NCI-H1694 (cell line): ENCODE data around the gene BICDL2.

Experiments used
- DNase-seq: peaks from one replicate; lab custom pipeline; 2025; lab: John Stamatoyannopoulos, UW

The BICDL2 gene

DNA sequence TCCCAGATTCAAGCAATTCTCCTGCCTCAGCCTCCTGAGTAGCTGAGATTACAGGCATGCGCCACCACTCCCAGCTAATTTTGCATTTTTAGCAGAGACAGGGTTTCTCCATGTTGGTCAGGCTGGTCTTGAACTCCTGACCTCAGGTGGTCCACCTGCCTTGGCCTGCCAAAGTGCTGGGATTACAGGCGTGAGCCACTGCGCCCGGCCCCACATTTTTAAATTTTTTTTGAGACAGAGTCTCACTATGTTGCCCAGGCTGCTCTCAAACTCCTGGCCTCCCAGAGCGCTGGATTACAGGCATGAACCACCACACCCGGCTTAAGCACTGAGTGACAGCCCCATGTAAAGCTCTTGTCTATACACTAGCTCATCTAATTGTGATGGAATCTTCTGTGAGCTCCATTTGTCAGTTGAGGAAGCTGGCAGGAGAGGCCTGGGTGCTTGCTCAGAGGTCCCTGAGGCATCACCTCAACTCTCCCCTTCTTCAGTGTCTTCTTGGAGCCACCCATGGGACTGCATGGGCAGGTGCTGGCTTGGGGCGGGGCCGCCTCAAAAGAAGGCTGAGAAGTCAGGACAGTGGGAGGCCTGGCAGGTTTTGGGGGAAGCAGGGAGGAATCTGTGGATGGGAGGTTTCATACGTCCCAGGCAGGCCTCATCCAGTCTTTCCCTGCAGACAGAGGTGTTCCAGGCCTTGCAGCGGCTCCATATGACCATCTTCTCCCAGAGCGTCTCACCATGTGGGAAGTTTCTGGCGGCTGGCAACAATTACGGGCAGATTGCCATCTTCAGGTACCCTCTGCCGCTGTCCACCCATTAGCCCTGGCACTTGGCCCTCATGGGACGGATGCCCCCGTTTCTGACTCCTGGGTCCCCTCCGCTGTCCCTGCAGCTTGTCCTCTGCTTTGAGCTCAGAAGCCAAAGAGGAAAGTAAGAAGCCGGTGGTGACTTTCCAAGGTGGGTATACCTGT, 11.4 kb downstream of the BICDL2 start:
- DNase-seq, result no peak

DNA sequence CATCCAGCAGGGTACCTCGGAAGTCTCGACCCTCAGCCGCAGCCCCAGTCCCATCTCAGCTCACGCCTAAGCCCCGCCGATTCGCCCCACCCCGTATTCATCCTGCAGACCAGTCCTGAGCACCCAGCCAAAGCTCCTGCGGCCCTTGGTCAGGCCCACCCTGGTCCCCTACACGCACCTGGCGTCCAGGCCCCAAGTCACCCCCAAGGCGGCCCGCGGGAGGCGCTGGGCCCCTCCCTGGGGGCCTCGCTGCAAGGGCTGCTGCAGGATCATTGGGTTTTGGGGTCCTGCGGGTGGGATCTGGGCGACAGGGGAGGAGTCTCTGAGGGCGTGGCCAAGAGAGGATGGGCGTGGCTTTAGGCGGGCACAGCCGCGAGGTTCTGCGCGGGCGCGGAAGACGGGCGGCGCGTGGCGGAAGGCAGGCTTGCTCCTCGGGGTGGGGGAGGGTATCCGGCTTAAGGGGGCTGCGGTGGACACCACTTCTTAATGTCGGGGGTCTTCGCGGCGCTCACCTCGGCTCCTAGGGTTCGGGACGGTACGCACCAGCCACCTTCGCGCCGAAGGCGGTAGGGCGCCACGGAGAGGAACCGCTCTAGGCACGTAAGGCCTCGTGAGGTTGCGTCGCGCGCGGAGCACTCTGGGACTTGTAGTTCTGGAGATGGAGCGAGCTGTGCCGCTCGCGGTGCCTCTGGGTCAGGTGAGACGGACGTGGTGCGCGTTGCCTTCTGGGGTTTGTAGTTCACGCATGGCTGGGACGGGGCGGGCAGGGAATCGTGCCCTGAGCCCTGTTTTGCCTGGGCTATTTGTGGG, 12.9 kb downstream of the BICDL2 start, which contains the start of the genes HCFC1R1 and THOC6:
TSS of gene HCFC1R1 (minus strand) at position 274 of the 810 bp plus-strand sequence. CDS start at position 273, 1 bp downstream.
TSS of gene THOC6 (plus strand) at position 367 of the 810 bp plus-strand sequence. CDS start at position 659, 292 bp downstream.
- peak; percentile 89 for DNase-seq

DNA sequence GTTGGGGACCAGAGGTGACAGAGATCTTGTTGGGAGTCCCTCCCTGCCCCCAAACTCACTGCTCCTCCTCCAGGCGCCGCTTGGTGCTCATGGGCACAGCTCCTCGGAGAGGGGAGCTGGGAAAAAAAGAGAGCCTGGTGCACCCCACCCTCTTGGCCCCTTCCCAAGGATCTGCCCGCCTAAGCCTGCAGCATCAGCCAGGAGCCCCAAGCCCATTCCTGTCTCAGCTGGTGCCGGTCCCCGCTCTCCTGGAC, 13.4 kb downstream of the BICDL2 start:
- DNase-seq, result peak; percentile 31

DNA sequence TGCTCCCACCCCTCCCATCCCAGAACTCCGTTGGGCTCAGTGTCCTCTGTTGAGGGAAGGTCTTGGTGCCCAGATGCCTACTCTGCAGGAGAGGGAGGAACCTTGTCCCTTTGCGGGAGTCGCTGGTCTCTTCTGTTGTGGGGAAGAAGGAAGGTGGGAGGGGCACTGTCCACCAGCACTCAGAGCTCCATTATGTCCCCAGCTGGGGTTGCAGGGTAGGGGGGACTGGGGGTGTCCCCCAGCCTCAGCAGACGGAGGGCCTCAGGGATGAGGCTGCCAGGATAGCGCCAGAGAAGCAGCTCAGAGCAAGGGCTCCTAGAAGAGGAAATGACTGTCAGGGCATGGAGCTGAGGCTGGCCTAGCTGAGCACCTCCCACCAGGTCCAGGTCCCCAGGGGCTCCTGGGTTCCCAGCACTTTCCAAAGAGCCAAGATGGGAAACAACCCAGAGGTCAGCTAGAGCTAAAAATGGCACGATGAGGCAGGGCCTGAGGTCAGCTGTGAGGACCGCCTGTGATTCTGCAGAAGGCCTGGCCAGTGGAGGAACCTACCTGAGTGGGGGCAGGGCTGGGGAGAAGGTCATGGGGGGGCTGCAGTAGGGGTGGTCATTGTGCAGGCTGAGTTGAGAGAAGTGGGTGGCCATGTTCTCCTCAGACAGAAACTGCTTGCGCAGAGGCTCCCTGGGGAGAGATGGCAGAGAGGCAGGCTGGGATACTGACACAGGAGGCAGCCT, 13.9 kb downstream of the BICDL2 start:
- no peak for DNase-seq

DNA sequence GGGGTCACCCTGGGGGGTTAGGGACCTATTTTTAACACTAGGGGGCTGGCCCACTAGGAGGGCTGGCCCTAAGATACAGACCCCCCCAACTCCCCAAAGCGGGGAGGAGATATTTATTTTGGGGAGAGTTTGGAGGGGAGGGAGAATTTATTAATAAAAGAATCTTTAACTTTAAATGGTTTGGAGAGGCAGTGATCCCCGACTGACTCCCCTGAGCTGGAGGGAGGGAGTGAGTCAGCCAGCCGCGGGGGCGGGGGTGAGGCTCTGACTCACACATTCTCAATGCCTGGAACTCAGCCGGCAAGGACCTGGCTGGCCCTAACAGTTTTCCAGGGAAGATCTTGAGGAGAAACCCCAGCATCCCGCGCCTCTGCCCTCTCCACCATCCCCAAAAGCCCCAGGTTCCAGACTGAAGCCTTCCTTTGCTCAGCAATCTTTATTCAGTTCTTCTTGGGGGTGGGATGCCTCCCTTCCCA, 14.5 kb downstream of the BICDL2 start:
- no peak for DNase-seq

DNA sequence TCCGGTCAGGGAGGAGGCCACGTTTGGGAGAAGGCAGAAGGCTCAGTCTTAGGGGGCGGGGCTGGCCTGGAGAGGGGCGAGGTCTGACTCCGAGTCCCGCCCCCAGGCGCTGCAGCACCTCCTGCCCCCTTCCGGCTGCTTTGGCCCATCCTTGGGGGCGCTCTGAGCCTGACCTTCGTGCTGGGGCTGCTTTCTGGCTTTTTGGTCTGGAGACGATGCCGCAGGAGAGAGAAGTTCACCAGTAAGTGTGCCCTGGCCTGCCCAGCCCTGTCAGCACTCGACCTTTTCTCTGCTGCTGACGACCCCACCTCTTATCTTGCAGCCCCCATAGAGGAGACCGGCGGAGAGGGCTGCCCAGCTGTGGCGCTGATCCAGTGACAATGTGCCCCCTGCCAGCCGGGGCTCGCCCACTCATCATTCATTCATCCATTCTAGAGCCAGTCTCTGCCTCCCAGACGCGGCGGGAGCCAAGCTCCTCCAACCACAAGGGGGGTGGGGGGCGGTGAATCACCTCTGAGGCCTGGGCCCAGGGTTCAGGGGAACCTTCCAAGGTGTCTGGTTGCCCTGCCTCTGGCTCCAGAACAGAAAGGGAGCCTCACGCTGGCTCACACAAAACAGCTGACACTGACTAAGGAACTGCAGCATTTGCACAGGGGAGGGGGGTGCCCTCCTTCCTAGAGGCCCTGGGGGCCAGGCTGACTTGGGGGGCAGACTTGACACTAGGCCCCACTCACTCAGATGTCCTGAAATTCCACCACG, 15.1 kb downstream of the BICDL2 start:
- peak; percentile 37 for DNase-seq

DNA sequence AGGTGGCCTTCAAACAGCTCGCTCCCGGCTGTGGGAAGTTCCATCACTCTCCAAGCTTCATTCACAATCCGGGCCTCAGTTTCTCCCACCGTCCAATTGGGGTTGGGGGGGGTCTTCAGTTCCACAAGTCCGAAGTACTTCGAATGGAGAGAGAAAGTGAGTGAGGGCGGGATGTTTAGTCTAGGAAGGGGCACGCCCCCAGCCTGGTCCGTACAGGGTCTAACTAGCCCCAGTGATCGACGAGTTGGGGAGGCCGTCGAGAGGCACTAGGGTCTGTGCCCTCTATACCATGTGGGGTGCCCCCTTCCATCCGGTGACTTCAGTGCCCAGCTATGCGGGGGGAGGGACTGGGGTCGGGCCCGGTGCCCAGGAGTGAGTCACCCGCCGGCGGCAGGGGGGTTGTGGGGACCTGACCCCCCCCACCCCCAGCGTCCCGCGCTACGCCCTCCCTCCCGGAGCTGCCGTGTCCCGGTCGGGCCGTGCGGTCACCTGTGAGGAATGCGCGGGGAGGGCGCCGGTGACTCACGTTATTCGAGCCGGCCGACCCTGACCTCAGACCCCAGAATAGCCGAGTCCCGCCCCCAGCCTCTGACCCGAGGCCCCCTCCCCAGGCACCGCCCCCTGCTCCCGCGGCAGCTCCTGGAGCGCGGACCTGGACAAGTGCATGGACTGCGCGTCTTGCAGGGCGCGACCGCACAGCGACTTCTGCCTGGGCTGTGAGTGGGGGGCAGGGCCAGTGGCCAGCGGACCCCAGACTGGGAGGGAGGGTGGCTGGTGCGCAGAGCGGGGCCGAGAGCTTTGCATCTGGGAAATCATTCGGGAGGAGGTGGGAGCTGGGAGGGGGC, 15.9 kb downstream of the BICDL2 start:
- DNase-seq, result no peak

DNA sequence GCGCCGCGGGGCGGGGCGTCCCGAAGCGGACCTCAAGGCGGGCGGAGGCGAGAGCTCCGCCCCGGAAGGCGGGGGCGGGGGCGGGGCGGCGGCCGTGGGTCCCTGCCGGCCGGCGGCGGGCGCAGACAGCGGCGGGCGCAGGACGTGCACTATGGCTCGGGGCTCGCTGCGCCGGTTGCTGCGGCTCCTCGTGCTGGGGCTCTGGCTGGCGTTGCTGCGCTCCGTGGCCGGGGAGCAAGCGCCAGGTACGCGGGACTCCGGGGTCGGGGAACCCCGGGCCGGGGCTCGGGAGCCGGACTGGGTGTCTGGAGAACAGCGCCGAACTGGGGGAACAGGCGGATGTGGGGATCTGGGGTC, 16.5 kb downstream of the BICDL2 start, which contains the start of gene TNFRSF12A:
TSS of gene TNFRSF12A (plus strand) at position 122 of the 357 bp plus-strand sequence. CDS start at position 152, 30 bp downstream.
- DNase-seq, result no peak

DNA sequence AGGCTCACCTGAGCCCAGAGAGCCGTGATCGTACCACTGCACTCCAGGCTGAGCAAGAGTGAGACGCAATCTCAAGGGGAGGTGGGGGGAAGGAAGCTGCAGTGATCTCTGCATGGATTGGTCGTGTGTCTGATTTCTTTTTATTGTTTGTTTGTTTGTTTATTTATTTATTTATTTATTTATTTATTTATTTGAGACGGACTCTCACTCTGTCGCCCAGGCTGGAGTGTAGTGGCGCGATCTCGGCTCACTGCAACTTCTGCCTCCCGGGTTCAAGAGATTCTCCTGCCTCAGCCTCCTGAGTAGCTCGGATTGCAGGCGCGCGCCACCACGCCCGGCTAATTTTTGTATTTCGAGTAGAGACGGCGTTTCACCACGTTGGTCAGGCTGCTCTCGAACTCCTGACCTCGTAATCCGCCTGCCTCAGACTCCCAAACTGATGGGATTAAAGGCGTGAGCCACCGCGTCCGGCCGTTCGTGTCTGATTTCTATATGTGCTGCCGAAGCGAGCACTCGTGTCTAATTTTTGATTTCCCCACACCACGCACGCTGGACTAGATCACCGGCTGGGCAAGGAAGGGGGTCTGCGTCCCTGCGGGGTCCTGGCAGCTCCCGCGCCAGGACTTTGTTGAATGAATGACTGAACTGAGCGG, 17.0 kb downstream of the BICDL2 start:
- no peak for DNase-seq

DNA sequence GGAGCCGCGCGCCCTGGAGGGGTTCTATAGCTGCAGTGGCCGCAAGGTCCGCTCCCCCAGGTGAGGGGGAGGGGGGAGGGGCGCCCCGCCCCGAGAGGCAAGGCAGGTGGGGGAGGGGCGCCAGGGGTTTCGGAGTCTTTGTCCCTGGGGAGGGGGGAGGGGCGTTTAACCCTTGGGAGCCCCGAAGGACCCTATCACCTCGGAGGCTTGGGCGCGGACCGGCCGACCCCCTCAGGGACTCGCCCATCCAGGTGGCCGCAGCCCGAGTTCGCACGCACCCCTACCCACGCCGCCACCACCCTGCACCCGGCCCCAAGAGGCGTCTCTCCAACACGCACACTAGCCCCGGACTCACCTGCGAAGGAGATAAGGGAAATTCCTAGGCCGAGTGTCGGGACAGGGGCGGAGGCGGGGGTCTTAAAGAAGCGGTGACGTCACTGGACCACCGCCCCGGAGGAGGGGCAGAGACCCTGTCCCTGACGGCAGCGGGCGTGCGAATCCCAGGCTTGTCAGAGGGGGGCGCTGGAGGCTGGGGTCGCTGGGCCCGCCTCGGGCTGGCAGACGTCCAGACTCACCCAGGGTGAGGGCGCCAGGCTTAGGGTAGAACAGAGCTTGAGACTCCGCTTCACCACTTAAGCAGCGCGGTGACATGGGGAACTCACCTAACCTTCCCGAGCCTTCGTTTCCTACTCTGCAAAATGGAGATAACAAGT, 18.8 kb downstream of the BICDL2 start, which contains the start of gene CLDN6:
TSS of gene CLDN6 (minus strand) at position 390 of the 713 bp plus-strand sequence. CDS start 2,162 bp downstream, outside the sequence.
- peak; percentile 61 for DNase-seq

DNA sequence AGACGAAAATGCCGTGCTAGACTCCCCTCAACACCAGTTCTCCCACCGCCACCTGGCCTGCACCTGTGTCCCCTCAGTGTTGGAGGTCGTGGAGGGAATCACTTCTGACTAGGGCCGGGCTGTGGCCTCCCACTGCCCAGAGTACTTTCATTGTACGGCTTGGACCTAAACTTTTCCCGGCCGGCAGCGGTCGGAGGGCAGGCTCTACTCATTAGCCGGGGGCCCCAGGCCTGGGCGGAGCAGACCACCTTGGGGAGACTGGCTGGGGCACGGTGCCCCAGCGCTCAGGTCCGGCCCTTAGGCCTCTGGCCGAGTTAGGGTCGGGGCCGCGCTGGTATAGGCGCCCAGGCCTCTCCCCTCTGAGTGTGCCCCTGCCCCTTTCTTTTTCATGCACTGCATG, 19.4 kb downstream of the BICDL2 start:
- no peak for DNase-seq

DNA sequence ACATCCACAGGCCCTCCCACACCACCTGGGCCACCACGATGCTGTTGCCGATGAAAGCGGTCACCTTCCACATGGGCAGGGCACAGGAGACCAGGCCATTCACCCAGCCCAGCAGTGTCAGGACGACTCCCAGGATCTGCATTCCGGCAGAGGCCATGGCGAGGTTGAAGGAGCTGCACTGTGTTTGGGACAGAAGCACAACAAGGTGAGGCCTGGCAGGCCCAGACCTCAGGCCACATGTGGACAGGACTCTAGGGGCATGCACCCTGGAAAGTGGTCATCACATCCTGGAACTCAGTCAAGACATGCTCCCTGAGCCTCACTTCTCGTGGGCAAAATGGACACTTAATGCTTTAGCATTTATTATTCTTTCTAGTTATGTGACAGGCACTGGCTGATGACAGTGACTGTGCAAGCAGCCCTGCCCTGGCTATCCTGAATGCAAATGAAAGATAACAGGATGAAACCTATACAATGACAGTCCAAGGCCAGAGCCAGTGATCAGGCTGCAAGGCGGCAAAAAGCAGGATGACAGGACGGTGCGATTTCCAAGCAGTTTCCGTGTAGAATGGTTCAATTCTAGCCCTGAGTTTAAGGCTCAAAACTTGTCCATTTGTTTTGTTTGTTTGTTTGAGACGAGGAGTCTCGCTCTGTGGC, 20.8 kb downstream of the BICDL2 start:
- DNase-seq, result no peak

DNA sequence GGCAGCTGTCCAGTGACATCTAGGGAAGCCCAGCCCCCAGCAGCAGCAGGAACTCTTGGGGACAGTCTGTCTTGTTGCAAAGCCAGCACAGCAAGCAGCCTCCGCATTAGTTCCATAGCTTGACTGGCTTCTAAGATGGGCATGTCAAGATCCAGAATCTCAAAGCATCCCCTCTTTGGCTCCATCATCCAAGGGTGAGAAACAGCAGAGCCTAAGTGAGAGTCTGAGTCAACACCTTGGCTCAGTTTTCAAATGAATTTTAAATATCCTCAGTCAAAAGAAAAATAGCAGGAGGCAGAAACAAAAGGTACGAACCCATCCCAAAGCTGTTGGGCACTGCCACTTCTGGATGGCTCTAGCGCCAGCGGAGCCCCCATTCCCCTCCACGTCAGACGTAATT, 21.8 kb downstream of the BICDL2 start:
- DNase-seq, result no peak

DNA sequence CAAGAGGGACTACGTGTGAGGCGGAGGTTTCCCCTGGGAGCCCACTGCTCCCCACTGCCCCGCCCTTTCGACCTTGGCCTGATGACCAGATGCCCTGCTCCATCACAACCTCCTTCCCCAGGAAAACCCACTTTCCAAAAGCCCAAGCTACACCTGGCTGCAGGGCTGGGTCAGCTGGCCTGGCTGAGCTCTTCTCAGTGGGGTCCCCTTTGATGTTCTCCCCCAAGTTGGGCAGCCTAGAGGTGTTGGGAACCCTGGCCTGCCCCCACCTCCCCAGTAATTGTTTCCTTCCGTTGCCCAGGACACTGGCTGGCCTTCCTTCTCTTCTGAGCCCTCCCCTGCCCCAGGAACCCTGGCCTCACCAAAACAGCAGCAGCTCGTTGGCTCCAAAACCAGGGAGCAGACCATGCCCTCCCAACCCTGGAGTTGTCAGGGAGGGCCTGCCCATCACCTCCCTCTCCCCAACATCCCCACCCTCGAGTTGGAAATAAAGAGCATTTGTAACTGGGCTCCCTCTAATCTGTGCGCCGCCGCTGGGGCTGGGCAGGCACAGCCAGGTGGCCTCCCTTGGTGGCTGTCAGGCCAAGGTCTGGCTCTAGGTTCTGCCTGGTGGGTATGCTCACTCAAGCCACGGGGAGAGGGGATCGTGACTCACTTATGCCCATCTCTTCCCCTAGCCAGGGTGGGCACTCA, 22.6 kb downstream of the BICDL2 start:
- no peak for DNase-seq

DNA sequence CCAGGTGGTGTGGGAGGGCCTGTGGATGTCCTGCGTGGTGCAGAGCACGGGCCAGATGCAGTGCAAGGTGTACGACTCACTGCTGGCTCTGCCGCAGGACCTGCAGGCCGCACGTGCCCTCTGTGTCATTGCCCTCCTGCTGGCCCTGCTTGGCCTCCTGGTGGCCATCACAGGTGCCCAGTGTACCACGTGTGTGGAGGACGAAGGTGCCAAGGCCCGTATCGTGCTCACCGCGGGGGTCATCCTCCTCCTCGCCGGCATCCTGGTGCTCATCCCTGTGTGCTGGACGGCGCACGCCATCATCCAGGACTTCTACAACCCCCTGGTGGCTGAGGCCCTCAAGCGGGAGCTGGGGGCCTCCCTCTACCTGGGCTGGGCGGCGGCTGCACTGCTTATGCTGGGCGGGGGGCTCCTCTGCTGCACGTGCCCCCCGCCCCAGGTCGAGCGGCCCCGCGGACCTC, 23.2 kb downstream of the BICDL2 start:
- no peak for DNase-seq

DNA sequence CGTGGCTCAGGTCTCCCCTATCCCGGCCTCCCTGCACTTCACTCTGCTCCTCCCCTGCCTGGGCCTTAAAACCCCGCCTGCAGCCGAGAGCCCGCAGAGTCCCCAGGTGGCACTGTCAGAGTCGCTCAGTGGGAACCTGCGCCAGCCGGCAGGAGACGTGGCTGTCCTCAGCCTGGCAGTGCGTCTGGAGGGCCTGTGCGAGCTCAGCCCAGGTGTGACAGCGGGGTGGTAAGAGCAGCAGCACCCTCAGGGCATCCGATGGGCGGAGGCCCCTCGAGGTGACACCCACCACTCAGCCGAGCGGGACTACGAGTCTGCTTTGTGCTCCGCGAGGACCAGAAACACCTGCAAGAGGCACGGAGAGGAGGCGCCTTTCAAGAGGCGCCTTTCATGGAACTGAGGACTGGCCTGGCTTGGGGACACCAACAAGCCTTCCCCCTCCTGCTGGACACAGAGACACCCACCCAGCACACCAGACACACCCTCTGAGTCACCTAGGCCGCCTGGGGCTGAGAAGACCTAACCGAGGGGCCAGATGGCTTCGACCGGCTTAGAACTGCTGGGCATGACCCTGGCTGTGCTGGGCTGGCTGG, 23.8 kb downstream of the BICDL2 start, which contains the start of gene CLDN9:
TSS of gene CLDN9 (plus strand) at position 96 of the 593 bp plus-strand sequence. CDS start at position 536, 440 bp downstream.
- no peak for DNase-seq

DNA sequence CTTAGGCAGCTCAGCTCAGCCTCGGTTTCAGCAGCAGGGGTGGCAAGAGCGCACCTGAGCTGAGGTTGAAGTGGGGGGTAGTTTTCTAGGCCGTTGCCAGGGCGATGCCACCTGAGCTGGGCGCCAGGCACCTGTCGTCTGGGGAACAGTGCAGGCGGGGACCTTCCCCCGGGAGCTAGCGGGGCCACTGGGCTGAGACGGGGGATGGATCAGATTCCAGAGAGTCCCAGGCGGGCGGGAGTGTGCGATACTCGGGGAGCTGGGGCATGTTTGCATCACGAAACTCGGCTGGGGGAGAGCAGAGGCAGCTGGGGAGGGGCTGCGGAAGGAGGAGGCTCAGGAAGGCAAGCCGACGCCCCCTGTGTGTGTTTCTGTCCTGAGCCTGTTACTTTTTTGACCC, 24.5 kb downstream of the BICDL2 start:
- DNase-seq, result no peak
